ENCODE data around the gene B4GALNT2.

The B4GALNT2 gene

DNA sequence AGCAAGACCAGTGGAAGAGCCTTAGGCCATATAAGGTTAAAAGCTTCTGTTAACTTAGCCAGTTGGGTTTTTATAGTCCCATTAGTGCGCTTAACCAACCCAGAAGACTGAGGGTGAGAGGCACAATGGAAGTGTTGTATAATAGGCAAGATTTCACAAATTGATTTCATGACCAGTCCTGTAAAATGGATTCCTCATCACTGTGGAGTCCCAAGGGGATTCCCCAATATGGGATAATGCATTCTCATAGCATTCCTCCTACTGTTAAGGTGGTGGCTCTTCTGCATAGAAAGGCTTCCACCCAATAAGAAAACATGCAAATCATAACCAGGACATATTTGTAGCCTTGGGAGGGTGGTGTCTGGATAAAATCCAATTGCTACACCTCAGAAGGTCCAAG lies 22.1 kb upstream of the B4GALNT2 start:
- TF ChIP-seq GATA3 (IDR thresholded peaks at IDR 0.05; ENCODE audit: low read depth, low read length): no peak
- no peak for TF ChIP-seq GATA2 (IDR thresholded peaks at IDR 0.05; ENCODE audit: low read depth, low read length)

GRCh38 chr17:49111934-49112333 lies 20.6 kb upstream of the B4GALNT2 start:
- TF ChIP-seq GATA3 (IDR thresholded peaks at IDR 0.05; ENCODE audit: low read depth, low read length) (no peak), GATA2 (IDR thresholded peaks at IDR 0.05; ENCODE audit: low read depth, low read length) (no peak)

- TF ChIP-seq GATA2 (IDR thresholded peaks at IDR 0.05; ENCODE audit: low read depth, low read length): no peak
- no peak for TF ChIP-seq GATA3 (IDR thresholded peaks at IDR 0.05; ENCODE audit: low read depth, low read length)
Measured at GRCh38 chr17:49112936-49113335, 19.6 kb upstream of the B4GALNT2 start.

DNA sequence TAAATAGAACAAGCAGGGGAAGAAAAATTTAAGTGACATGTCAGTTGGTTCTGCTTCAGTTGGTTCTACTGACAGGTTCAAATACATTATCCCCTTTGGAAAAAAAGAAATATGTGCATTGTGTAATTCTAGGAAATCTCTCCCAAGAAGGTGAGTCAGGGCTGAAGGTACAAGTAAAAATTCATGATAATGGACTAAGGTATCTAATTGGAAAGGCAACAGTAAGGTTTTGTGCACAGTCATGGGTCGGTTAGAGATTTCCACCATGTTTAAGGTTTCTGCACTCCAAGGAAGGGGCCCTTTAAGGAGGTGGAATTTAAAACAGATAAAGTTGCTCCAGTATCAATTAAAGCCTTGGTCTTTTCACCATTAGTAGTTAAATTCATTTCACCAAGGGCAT lies 17.9 kb upstream of the B4GALNT2 start:
- no peak for TF ChIP-seq GATA3 (IDR thresholded peaks at IDR 0.05; ENCODE audit: low read depth, low read length)
- TF ChIP-seq GATA2 (IDR thresholded peaks at IDR 0.05; ENCODE audit: low read depth, low read length): no peak

- TF ChIP-seq GATA2 (IDR thresholded peaks at IDR 0.05; ENCODE audit: low read depth, low read length) (no peak), GATA3 (IDR thresholded peaks at IDR 0.05; ENCODE audit: low read depth, low read length) (no peak)
Measured at GRCh38 chr17:49117587-49118230, 14.9 kb upstream of the B4GALNT2 start.

DNA sequence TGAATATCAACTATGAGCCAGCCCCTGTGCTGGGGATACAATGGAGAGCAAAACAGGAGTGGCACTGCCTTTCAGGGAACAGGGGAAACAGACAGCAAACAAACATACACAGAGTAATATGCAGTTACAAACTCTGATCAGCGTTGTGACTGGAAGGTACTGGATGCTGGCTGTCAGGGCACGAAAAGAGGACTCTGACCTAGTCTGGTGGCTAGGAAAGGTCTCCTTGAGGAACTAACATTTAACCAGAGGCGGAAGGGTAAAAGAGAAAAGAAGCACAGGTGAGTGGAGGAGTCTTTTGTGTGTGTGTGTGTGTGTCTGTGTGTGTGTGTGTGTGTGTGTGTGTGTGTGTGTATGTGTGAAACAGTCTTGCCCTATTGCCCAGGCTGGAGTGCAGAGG lies 12.4 kb upstream of the B4GALNT2 start:
- TF ChIP-seq GATA3 (IDR thresholded peaks at IDR 0.05; ENCODE audit: low read depth, low read length) (no peak), GATA2 (IDR thresholded peaks at IDR 0.05; ENCODE audit: low read depth, low read length) (no peak)

GRCh38 chr17:49121696-49122292 lies 10.8 kb upstream of the B4GALNT2 start:
- TF ChIP-seq GATA2 (IDR thresholded peaks at IDR 0.05; ENCODE audit: low read depth, low read length): no peak
- TF ChIP-seq GATA3 (IDR thresholded peaks at IDR 0.05; ENCODE audit: low read depth, low read length): no peak

DNA sequence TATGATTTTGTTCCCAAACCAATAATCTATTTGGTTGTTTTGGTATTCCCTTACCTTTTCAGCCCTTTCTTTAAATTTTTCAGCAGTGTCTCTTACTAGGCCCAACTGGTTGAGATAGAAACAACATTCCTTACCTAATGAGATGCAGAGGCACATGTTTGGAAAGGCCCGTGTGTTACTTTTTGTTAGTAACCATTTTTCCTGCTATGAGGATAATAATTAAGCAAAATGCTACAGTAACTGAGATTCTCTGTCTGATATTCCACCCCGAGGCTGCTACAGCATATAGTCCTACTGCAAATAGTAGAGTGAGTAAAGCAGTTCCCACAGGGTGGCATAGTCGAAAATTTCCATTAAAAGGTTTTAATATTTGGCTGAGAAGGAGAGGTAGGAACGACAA lies 10.0 kb upstream of the B4GALNT2 start:
- TF ChIP-seq GATA2 (IDR thresholded peaks at IDR 0.05; ENCODE audit: low read depth, low read length) (no peak), GATA3 (IDR thresholded peaks at IDR 0.05; ENCODE audit: low read depth, low read length) (no peak)

- no peak for TF ChIP-seq GATA3 (IDR thresholded peaks at IDR 0.05; ENCODE audit: low read depth, low read length)
- TF ChIP-seq GATA2 (IDR thresholded peaks at IDR 0.05; ENCODE audit: low read depth, low read length): no peak
Measured at GRCh38 chr17:49123061-49123460, 9.5 kb upstream of the B4GALNT2 start.

- TF ChIP-seq GATA3 (IDR thresholded peaks at IDR 0.05; ENCODE audit: low read depth, low read length): no peak
- no peak for TF ChIP-seq GATA2 (IDR thresholded peaks at IDR 0.05; ENCODE audit: low read depth, low read length)
Measured at GRCh38 chr17:49125449-49125848, 7.1 kb upstream of the B4GALNT2 start.

DNA sequence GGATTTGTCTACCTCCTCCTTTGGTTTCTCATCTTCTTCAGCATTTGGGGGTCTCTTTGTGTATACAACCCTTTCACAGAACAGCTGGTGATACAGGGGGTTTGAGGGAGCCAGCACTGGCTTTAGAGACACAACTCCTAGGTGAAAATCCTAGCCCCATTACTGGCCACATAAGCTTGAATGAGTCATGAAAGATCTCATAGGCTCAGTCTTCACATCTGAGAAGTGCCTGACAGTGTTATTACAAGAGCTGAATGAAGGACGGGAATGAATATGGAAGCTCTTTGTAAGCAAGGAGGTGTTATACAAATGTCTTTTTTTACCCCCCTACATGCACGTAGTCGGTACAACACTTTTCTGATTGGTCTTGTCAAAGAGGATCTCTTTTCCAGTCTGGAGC lies 1.7 kb upstream of the B4GALNT2 start:
- TF ChIP-seq GATA3 (IDR thresholded peaks at IDR 0.05; ENCODE audit: low read depth, low read length) (no peak), GATA2 (IDR thresholded peaks at IDR 0.05; ENCODE audit: low read depth, low read length) (no peak)

- TF ChIP-seq GATA2 (IDR thresholded peaks at IDR 0.05; ENCODE audit: low read depth, low read length) (no peak), GATA3 (IDR thresholded peaks at IDR 0.05; ENCODE audit: low read depth, low read length) (no peak)
Measured at GRCh38 chr17:49132317-49132698, 261 bp upstream of the B4GALNT2 start.

- TF ChIP-seq GATA2 (IDR thresholded peaks at IDR 0.05; ENCODE audit: low read depth, low read length): no peak
- TF ChIP-seq GATA3 (IDR thresholded peaks at IDR 0.05; ENCODE audit: low read depth, low read length): no peak
Measured at GRCh38 chr17:49136335-49136734, 3.8 kb downstream of the B4GALNT2 start.

- TF ChIP-seq GATA2 (IDR thresholded peaks at IDR 0.05; ENCODE audit: low read depth, low read length) (no peak), GATA3 (IDR thresholded peaks at IDR 0.05; ENCODE audit: low read depth, low read length) (no peak)
Measured at GRCh38 chr17:49146620-49147306, 14.2 kb downstream of the B4GALNT2 start.

GRCh38 chr17:49148171-49148570 lies 15.6 kb downstream of the B4GALNT2 start:
- TF ChIP-seq GATA3 (IDR thresholded peaks at IDR 0.05; ENCODE audit: low read depth, low read length) (no peak), GATA2 (IDR thresholded peaks at IDR 0.05; ENCODE audit: low read depth, low read length) (no peak)
